ENCODE data around the gene CENPVL3.
"Not testable (repeated sequence)": the region's sequence is repeated elsewhere in the genome, so short reads cannot be mapped to it uniquely, and the experiment has no call there.

CENPVL3 gene

GRCh38 chrX:51618241-51619155, at the start of gene CENPVL3:
TSS of gene CENPVL3 (minus strand) at chrX:51618912. CDS start at chrX:51618873, 39 bp downstream.
- H3K4me1 ChIP-seq (ENCODE audit: control insufficient read depth, insufficient read depth, low read length); H3K9me3 ChIP-seq (ENCODE audit: control insufficient read depth, low read length); DNase-seq (ENCODE audit: low read depth); H3K36me3 ChIP-seq (ENCODE audit: control insufficient read depth, insufficient read depth, low read length, severe bottlenecking); H3K9ac ChIP-seq (ENCODE audit: low read length); H3K4me3 ChIP-seq (ENCODE audit: low read length): not testable (repeated sequence)
- H3K27me3 ChIP-seq (replicated peaks; ENCODE audit: control insufficient read depth, insufficient read depth, low read length) = peaks cover 41% of the 10 kb centered on the region

- Histone ChIP-seq H3K27me3 (replicated peaks; ENCODE audit: control insufficient read depth, insufficient read depth, low read length) (peaks cover 24% of the 10 kb centered on the region), H3K9ac (ENCODE audit: low read length) (no peak overlapping the region), H3K4me3 (ENCODE audit: low read length) (no peak overlapping the region), H3K4me1 (ENCODE audit: control insufficient read depth, insufficient read depth, low read length) (no peaks in the 10 kb centered on the region), H3K9me3 (ENCODE audit: control insufficient read depth, low read length) (peaks cover 5% of the 10 kb centered on the region), H3K36me3 (ENCODE audit: control insufficient read depth, insufficient read depth, low read length, severe bottlenecking) (no peaks in the 10 kb centered on the region)
- no peak for DNase-seq (ENCODE audit: low read depth)
These were observed 47.3 kb upstream of the CENPVL3 start for GRCh38 chrX:51665981-51666380.

GRCh38 chrX:51643377-51643776, 24.7 kb upstream of the CENPVL3 start:
- Histone ChIP-seq H3K4me1 (ENCODE audit: control insufficient read depth, insufficient read depth, low read length) (no peaks in the 10 kb centered on the region), H3K27me3 (replicated peaks; ENCODE audit: control insufficient read depth, insufficient read depth, low read length) (peaks cover 49% of the 10 kb centered on the region), H3K36me3 (ENCODE audit: control insufficient read depth, insufficient read depth, low read length, severe bottlenecking) (no peaks in the 10 kb centered on the region), H3K4me3 (ENCODE audit: low read length) (no peak overlapping the region), H3K9me3 (ENCODE audit: control insufficient read depth, low read length) (no peaks in the 10 kb centered on the region), H3K9ac (ENCODE audit: low read length) (no peak overlapping the region)
- no peak for DNase-seq (ENCODE audit: low read depth)

- Histone ChIP-seq H3K9me3 (ENCODE audit: control insufficient read depth, low read length) (no peaks in the 10 kb centered on the region), H3K4me3 (ENCODE audit: low read length) (no peak overlapping the region), H3K4me1 (ENCODE audit: control insufficient read depth, insufficient read depth, low read length) (no peaks in the 10 kb centered on the region), H3K9ac (ENCODE audit: low read length) (no peak overlapping the region), H3K27me3 (replicated peaks; ENCODE audit: control insufficient read depth, insufficient read depth, low read length) (peaks cover 63% of the 10 kb centered on the region), H3K36me3 (ENCODE audit: control insufficient read depth, insufficient read depth, low read length, severe bottlenecking) (no peaks in the 10 kb centered on the region)
- peak; percentile 74 for DNase-seq (ENCODE audit: low read depth)
These were observed 22.8 kb upstream of the CENPVL3 start for GRCh38 chrX:51641421-51642021.

GRCh38 chrX:51636511-51636910, 17.8 kb upstream of the CENPVL3 start:
- H3K27me3 ChIP-seq (replicated peaks; ENCODE audit: control insufficient read depth, insufficient read depth, low read length) = peaks cover 57% of the 10 kb centered on the region
- not testable (repeated sequence) for H3K4me1 ChIP-seq (ENCODE audit: control insufficient read depth, insufficient read depth, low read length); H3K9ac ChIP-seq (ENCODE audit: low read length); H3K9me3 ChIP-seq (ENCODE audit: control insufficient read depth, low read length); H3K4me3 ChIP-seq (ENCODE audit: low read length); DNase-seq (ENCODE audit: low read depth); H3K36me3 ChIP-seq (ENCODE audit: control insufficient read depth, insufficient read depth, low read length, severe bottlenecking)

- Histone ChIP-seq H3K4me3 (ENCODE audit: low read length) (no peak overlapping the region), H3K9me3 (ENCODE audit: control insufficient read depth, low read length) (peaks cover 3% of the 10 kb centered on the region), H3K9ac (ENCODE audit: low read length) (no peak overlapping the region), H3K4me1 (ENCODE audit: control insufficient read depth, insufficient read depth, low read length) (no peaks in the 10 kb centered on the region), H3K36me3 (ENCODE audit: control insufficient read depth, insufficient read depth, low read length, severe bottlenecking) (no peaks in the 10 kb centered on the region), H3K27me3 (replicated peaks; ENCODE audit: control insufficient read depth, insufficient read depth, low read length) (peaks cover 38% of the 10 kb centered on the region)
- peak; percentile 68 for DNase-seq (ENCODE audit: low read depth)
These were observed 4.2 kb downstream of the CENPVL3 start for GRCh38 chrX:51614353-51615012.

- peak overlapping the region; percentile 49 for H3K4me3 ChIP-seq (ENCODE audit: low read length)
- no peaks in the 10 kb centered on the region for H3K9me3 ChIP-seq (ENCODE audit: control insufficient read depth, low read length)
- H3K36me3 ChIP-seq (ENCODE audit: control insufficient read depth, insufficient read depth, low read length, severe bottlenecking) = no peaks in the 10 kb centered on the region
- peaks cover 12% of the 10 kb centered on the region for H3K4me1 ChIP-seq (ENCODE audit: control insufficient read depth, insufficient read depth, low read length)
- peak overlapping the region; percentile 24 for H3K9ac ChIP-seq (ENCODE audit: low read length)
- H3K27me3 ChIP-seq (replicated peaks; ENCODE audit: control insufficient read depth, insufficient read depth, low read length) = peaks cover 33% of the 10 kb centered on the region
- DNase-seq (ENCODE audit: low read depth) = peak; percentile 17
These were observed 9.9 kb downstream of the CENPVL3 start for GRCh38 chrX:51608766-51609165.

GRCh38 chrX:51608126-51608525, 10.6 kb downstream of the CENPVL3 start:
- peak; percentile 16 for DNase-seq (ENCODE audit: low read depth)

GRCh38 chrX:51606446-51606845, 12.3 kb downstream of the CENPVL3 start:
- Histone ChIP-seq H3K27me3 (replicated peaks; ENCODE audit: control insufficient read depth, insufficient read depth, low read length) (peaks cover 27% of the 10 kb centered on the region), H3K4me3 (ENCODE audit: low read length) (no peak overlapping the region)
- no peak for DNase-seq (ENCODE audit: low read depth)

More at GRCh38 chrX:51608126-51608525, 10.6 kb downstream of the CENPVL3 start:
- H3K36me3 ChIP-seq (ENCODE audit: control insufficient read depth, insufficient read depth, low read length, severe bottlenecking) = no peaks in the 10 kb centered on the region
- peaks cover 28% of the 10 kb centered on the region for H3K27me3 ChIP-seq (replicated peaks; ENCODE audit: control insufficient read depth, insufficient read depth, low read length)
- peak overlapping the region; percentile 49 for H3K4me3 ChIP-seq (ENCODE audit: low read length)
- peaks cover 12% of the 10 kb centered on the region for H3K4me1 ChIP-seq (ENCODE audit: control insufficient read depth, insufficient read depth, low read length)
- peak overlapping the region; percentile 24 for H3K9ac ChIP-seq (ENCODE audit: low read length)
- no peaks in the 10 kb centered on the region for H3K9me3 ChIP-seq (ENCODE audit: control insufficient read depth, low read length)

GRCh38 chrX:51598899-51599298, 19.8 kb downstream of the CENPVL3 start:
- no peak for DNase-seq (ENCODE audit: low read depth)

More at GRCh38 chrX:51606446-51606845, 12.3 kb downstream of the CENPVL3 start:
- Histone ChIP-seq H3K36me3 (ENCODE audit: control insufficient read depth, insufficient read depth, low read length, severe bottlenecking) (no peaks in the 10 kb centered on the region), H3K9ac (ENCODE audit: low read length) (no peak overlapping the region), H3K4me1 (ENCODE audit: control insufficient read depth, insufficient read depth, low read length) (peaks cover 12% of the 10 kb centered on the region), H3K9me3 (ENCODE audit: control insufficient read depth, low read length) (no peaks in the 10 kb centered on the region)

GRCh38 chrX:51571874-51572273, 46.8 kb downstream of the CENPVL3 start:
- Histone ChIP-seq H3K9me3 (ENCODE audit: control insufficient read depth, low read length) (no peaks in the 10 kb centered on the region), H3K36me3 (ENCODE audit: control insufficient read depth, insufficient read depth, low read length, severe bottlenecking) (no peaks in the 10 kb centered on the region), H3K9ac (ENCODE audit: low read length) (no peak overlapping the region), H3K27me3 (replicated peaks; ENCODE audit: control insufficient read depth, insufficient read depth, low read length) (peaks cover 23% of the 10 kb centered on the region), H3K4me1 (ENCODE audit: control insufficient read depth, insufficient read depth, low read length) (no peaks in the 10 kb centered on the region), H3K4me3 (ENCODE audit: low read length) (no peak overlapping the region)
- no peak for DNase-seq (ENCODE audit: low read depth)

More at GRCh38 chrX:51598899-51599298, 19.8 kb downstream of the CENPVL3 start:
- no peaks in the 10 kb centered on the region for H3K36me3 ChIP-seq (ENCODE audit: control insufficient read depth, insufficient read depth, low read length, severe bottlenecking)
- peaks cover 21% of the 10 kb centered on the region for H3K27me3 ChIP-seq (replicated peaks; ENCODE audit: control insufficient read depth, insufficient read depth, low read length)
- H3K9me3 ChIP-seq (ENCODE audit: control insufficient read depth, low read length) = no peaks in the 10 kb centered on the region
- H3K9ac ChIP-seq (ENCODE audit: low read length) = no peak overlapping the region
- no peaks in the 10 kb centered on the region for H3K4me1 ChIP-seq (ENCODE audit: control insufficient read depth, insufficient read depth, low read length)
- H3K4me3 ChIP-seq (ENCODE audit: low read length) = no peak overlapping the region

Data from adipocyte (in vitro differentiated cells).